ENCODE results near the gene SETBP1.

DNA sequence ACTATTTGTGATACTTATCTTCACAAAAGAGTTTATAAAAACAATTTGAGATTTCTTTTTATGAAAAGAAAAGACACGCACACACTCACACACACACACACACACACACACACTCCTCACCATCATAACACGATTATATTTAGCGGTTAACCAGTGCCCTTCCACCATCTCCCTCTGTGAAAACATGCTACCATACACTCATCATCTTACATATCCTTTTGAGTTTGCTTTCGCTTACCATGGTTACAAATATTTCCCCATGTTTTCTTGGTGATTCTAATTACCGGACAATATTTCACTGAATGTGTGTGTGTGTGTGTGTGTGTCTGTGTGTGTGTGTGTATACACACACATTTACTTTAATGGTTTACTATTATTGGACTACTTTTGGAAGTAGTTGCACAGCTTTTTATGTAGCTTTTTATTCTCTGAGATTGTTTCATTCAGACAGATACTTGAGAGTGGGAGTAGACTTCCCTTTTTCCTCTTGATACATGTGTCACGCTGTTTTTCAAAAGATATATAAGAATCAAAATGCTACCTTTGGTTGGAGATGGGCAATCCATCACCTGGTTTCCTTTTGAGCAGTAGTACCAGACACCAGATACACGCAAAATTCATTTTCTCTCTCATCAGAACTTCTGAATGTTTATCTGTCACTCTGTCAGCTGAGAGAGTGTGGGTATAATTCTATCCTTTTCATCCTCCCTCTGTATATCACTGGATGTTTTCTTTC lies 138.1 kb downstream of the SETBP1 start:
- TF ChIP-seq, protein P1, sequence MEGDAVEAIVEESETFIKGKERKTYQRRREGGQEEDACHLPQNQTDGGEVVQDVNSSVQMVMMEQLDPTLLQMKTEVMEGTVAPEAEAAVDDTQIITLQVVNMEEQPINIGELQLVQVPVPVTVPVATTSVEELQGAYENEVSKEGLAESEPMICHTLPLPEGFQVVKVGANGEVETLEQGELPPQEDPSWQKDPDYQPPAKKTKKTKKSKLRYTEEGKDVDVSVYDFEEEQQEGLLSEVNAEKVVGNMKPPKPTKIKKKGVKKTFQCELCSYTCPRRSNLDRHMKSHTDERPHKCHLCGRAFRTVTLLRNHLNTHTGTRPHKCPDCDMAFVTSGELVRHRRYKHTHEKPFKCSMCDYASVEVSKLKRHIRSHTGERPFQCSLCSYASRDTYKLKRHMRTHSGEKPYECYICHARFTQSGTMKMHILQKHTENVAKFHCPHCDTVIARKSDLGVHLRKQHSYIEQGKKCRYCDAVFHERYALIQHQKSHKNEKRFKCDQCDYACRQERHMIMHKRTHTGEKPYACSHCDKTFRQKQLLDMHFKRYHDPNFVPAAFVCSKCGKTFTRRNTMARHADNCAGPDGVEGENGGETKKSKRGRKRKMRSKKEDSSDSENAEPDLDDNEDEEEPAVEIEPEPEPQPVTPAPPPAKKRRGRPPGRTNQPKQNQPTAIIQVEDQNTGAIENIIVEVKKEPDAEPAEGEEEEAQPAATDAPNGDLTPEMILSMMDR (IDR thresholded peaks at IDR 0.05) = no peak
- TF ChIP-seq EP300 (IDR thresholded peaks at IDR 0.05) (no peak), POLR2A (IDR thresholded peaks at IDR 0.05) (no peak)

Measured in stomach (tissue), 4 donors.